GM19397 (cell line): ENCODE results near the gene P4HB.

Experiments used
- ATAC-seq: cut with Tn5 transposase; IDR thresholded peaks from one replicate; pipeline ENCODE4 v1.9.1; 2021; ENCODE audit warnings: mild to moderate bottlenecking, moderate library complexity; ENCODE audit not compliant: unreplicated experiment

P4HB gene

DNA sequence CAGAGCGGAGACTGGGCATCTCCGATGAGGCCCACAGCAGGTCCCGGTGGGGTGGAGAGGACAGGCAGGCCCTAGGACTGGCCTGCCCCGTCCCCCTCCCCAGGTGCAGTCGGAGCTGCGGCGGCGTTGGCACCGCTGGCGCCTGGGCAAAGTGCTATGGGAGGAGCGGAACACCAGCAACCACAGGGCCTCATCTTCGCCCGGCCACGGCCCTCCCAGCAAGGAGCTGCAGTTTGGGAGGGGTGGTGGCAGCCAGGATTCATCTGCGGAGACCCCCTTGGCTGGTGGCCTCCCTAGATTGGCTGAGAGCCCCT is 47.0 kb downstream of the P4HB start:
- no peak for ATAC-seq

DNA sequence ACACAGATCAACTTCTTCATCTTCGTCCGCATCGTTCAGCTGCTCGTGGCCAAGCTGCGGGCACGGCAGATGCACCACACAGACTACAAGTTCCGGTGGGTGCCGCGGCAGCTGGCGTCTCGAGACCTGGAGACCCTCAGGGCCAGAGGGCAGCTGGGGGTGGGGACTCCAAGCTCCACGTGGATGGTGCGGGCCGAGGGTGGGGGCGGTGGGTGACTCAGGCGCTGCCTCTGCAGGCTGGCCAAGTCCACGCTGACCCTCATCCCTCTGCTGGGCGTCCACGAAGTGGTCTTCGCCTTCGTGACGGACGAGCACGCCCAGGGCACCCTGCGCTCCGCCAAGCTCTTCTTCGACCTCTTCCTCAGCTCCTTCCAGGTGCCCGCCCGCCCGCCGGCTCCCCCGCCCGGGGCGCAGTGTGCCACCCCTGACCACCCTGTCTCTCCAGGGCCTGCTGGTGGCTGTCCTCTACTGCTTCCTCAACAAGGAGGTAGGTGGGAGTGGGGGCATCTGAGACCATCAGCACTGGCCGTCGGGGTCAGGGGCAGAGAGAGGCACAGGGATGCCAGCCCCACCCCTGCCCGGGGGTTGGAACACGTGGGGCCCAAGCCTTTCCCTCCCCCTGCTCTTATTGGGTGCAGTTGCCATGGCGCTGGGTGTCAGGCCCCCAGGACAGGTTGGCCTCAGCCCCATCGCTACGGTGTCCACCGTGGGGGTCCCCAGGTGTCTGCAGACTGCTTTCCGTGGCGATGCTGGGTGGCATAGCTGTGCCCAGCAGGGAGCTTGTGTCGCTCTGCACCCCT is 47.6 kb downstream of the P4HB start:
- no peak for ATAC-seq

DNA sequence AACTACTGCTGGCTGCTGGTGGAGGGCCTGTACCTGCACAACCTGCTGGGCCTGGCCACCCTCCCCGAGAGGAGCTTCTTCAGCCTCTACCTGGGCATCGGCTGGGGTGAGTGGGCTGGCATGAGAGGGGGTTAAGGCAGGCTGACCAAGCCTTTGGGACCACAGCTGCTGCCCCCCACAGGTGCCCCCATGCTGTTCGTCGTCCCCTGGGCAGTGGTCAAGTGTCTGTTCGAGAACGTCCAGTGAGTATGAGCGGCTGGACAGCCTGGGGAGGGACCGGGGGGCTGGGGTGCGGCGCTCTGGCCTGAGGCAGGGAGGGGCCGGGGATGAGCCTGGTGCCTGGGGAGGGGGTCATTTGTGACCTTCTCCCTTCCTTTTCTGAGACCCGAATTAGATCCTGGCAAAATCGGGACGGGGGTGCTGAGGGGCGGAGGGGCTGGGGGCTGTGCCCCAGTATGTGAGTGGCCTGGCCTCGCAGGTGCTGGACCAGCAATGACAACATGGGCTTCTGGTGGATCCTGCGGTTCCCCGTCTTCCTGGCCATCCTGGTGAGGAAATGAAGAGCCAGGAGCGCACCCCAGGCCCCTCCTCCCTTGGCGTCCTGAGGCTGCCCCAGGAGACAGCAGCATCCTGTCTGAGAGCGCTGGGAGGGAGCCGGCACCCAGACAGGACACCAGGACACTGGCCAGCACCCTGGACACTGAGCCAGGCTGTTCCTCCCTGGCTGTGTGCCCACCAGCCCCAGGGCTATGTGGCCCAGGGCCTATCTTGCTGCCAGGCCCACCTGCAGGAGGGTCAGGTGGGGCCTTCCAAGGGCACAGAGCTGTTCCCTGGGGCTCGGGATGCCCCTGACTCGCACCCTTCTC is 48.4 kb downstream of the P4HB start:
- ATAC-seq, result no peak

DNA sequence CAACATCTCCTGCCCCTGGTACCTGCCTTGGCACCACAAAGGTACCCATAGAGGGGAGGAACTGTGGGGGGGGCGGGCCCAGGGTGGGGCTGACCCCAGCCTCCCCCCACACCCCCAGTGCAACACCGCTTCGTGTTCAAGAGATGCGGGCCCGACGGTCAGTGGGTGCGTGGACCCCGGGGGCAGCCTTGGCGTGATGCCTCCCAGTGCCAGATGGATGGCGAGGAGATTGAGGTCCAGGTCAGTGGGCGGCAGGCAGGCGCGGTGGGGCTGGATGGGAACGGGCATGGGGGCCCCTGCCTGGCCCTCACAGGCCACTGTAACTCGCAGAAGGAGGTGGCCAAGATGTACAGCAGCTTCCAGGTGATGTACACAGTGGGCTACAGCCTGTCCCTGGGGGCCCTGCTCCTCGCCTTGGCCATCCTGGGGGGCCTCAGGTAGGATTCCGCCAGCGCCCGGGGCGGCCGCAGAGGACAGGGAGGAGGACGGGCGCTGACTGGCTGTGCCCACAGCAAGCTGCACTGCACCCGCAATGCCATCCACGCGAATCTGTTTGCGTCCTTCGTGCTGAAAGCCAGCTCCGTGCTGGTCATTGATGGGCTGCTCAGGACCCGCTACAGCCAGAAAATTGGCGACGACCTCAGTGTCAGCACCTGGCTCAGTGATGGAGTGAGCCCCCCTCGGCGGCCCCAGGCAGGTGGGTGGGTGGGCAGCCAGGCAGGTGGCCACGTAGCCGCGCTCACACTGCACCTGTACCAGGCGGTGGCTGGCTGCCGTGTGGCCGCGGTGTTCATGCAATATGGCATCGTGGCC is 49.2 kb downstream of the P4HB start:
- no peak for ATAC-seq

GRCh38 chr17:81810476-81810875 is 49.9 kb downstream of the P4HB start:
- no peak for ATAC-seq

DNA sequence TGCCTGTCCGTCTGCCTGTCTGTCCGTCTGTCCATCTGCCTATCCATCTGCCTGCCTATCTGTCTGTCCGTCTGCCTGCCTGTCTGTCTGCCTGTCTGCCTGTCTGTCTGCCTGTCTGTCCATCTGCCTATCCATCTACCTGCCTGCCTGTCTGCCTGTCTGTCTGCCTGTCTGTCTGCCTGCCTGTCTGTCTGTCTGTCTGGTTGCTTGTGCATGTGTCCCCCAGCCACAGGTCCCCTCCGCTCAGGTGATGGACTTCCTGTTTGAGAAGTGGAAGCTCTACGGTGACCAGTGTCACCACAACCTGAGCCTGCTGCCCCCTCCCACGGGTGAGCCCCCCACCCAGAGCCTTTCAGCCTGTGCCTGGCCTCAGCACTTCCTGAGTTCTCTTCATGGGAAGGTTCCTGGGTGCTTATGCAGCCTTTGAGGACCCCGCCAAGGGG is 50.8 kb downstream of the P4HB start:
- no peak for ATAC-seq

DNA sequence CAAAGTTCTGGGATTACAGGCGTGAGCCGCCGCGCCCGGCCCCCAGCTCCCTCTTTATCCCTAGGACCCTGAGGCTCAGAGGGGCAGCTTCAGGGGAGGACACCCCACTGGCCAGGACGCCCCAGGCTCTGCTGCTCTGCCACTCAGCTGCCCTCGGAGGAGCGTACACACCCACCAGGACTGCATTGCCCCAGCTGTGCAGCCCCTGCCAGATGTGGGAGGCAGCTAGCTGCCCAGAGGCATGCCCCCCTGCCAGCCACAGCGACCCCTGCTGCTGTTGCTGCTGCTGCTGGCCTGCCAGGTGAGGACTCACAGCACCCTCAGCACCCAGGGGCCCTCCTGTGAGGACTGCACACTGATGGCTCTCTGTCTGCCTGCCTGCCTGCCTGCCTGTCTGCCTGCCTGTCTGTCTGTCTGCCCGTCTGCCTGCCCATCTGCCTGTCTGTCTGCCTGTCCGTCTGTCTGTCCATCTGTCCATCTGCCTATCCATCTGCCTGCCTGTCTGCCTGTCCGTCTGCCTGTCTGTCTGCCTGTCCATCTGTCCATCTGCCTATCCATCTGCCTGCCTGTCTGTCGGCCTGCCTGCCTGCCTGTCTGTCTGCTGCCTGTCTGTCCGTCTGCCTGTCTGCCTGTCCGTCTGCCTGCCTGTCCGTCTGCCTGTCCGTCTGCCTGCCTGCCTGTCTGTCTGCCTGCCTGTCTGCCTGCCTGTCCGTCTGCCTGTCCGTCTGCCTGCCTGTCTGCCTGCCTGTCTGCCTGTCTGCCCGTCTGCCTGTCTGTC is 51.4 kb downstream of the P4HB start:
- ATAC-seq, result no peak

DNA sequence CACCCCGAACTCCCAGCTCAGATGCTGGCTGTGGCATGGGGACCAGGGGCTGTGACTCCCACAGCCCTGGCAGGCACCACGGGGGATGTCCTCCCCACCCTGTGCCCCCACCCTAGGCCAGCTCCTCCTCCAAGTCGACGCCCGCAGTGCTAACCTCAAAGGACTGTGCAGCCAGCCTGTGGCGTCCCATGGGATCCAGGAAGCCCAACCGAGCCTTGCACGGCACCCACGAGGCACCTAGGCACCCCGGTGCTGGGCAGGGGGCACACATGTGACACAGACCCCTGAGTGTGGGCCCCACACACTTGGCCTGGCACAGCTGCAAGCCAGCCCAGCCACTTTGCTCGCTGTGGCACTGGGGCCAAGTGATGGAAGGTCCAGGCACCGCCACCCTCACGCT is 52.5 kb downstream of the P4HB start:
- ATAC-seq, result no peak

DNA sequence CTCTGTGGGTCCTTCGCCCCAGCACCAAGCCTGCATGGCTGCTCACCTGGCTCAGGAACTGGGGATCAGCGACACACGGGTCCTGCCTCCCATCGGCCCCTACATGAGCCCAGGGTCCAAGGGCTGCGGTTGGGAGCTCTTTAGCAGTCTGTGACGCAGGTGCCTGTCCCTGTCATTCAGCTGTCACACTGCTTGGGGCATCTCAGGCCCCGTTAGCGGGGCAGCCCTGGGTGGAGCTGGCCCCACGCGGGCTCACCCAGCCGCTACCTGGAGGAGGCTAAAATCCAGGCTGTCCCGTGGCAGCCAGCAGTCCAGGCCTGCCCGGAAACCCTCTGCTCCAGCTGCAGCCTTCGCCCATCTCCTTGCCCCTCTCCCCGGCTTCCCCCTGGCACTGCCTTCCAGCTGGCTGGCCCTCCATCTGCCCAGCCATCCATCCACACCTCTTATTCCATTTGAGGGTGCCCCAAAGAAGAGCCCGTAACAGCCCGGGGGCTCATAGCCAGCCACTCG is 53.1 kb downstream of the P4HB start:
- no peak for ATAC-seq

DNA sequence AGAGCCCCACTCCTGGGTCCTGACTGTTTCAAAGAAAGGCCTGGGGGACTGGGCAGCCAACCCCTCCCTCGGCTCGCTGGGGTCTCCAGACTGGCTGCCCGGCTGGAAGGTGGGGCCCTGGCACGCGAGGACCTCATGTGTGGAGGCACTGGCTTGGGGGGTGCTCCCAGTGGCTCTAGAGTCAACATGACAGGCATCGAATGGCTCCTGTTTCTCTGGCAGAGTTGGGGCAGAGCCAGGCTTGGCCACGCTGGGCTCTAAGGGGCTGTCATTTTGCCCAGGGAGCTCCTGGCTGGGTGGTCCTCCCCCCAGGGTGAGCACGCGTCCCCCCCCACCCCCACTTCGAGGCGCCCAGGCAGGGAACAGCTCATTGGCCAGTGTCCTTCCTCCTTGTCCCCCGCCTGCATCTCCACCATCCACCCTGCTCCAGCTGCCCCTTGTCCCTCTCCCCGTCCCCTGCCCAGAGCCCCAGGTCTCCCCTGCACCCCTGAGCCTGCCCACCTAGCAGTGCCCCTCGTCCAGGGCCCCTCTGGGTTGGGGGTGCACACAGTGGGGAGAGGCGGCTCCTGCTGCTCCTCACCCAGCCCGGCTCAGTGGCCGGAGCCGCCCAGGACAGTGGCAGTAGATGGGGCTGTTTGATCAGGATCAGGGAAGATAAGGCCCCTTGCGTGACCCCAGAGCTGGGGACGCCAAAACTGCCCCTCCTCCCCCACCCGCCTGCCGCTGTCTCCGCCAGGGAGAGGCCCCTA is 53.7 kb downstream of the P4HB start:
- no peak for ATAC-seq

GRCh38 chr17:81805707-81806460 is 54.5 kb downstream of the P4HB start:
- ATAC-seq, result no peak

GRCh38 chr17:81804559-81805399 is 55.6 kb downstream of the P4HB start:
- no peak for ATAC-seq

- ATAC-seq, result no peak
These were observed 56.4 kb downstream of the P4HB start, which contains the start of gene GCGR for GRCh38 chr17:81803728-81804558. GCGR (plus strand) TSS chr17:81804150; CDS start chr17:81809019, 4,869 bp downstream.

- no peak for ATAC-seq
These were observed 57.3 kb downstream of the P4HB start for GRCh38 chr17:81802856-81803643.

DNA sequence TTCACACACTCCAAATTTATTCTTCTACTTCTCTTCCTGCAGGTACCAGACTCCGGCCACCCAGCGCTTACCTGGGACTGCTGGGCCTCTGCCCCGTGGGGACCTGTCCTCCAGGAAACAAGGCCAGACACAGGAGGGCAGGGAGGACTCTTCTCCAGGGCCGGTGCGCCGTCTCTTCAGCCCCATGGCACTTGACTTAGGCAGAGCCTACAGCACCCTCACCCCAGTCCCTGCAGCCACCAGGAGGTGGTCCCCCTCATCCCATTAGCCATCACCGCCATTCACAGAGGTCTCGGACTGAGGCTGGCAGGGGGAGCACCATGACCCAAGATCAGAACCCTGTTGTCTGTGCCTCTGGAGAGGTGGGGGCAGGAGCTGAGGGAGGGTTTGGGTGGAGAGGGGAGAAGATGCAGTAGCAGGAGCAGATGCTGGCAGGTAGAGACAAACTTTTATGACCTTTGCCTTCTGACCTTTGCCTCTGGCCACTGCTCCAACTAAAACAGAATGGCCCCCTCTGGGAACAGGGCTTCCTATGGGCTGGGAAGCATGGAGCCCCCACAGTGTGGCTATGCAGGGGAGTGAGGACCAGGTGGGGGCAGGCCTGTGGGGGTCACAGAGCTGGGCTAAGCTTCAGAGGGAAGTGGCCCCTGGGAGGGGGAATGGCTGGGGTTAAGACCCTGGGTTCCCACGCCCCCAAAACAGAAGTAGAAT is 58.1 kb downstream of the P4HB start:
- ATAC-seq, result no peak

GRCh38 chr17:81801327-81801726 is 59.0 kb downstream of the P4HB start:
- ATAC-seq, result no peak
